Aorta (tissue), 5 donors: ENCODE measurements around the gene TRIM14. TPM values are rescaled to one million over a fixed set of nuclear protein-coding genes. Genes with fewer than 3 reads are reported as not detected.

Source experiments
- ATAC-seq: fragments of 200-7000 bp; cut with Tn5 transposase; one replicate; pipeline ENCODE4 v1.9.1; 2022; ENCODE audit warnings: moderate library complexity; ENCODE audit not compliant: low FRiP score
- DNase-seq, 2 donors: peaks; one replicate each; pipeline ENCODE4 v3.0.0-alpha.2; 2020
- H3K27ac ChIP-seq, 2 donors: one replicate each; pipeline ENCODE4 v1.5.1; 2013; ENCODE audit warnings: low read length in 2 of 2, mild to moderate bottlenecking in 2 of 2, moderate library complexity in 2 of 2, control low read depth in 1 of 2, inconsistent platforms in 1 of 2, low read depth in 1 of 2
- H3K27me3 ChIP-seq, 2 donors: one replicate each; pipeline ENCODE4 v1.6.1; 2013; ENCODE audit warnings: control low read depth in 1 of 2, low read length in 1 of 2, mild to moderate bottlenecking in 1 of 2, moderate library complexity in 1 of 2; ENCODE audit not compliant: insufficient read depth in 2 of 2, control insufficient read depth in 1 of 2
- H3K36me3 ChIP-seq, 2 donors: one replicate each; pipeline ENCODE4 v1.6.1; 2013; ENCODE audit warnings: control low read depth in 1 of 2, low read length in 1 of 2, mild to moderate bottlenecking in 1 of 2; ENCODE audit not compliant: insufficient read depth in 2 of 2, control insufficient read depth in 1 of 2
- H3K4me1 ChIP-seq, 2 donors: one replicate each; pipeline ENCODE4 v1.6.1; 2013; ENCODE audit warnings: low read length in 2 of 2, control low read depth in 1 of 2, mild to moderate bottlenecking in 1 of 2, moderate library complexity in 1 of 2; ENCODE audit not compliant: insufficient read depth in 2 of 2, control insufficient read depth in 1 of 2
- H3K4me3 ChIP-seq, 2 donors: one replicate each; pipeline ENCODE4 v1.5.1; 2013; ENCODE audit warnings: low read length in 2 of 2, control low read depth in 1 of 2, mild to moderate bottlenecking in 1 of 2
- H3K9me3 ChIP-seq: one replicate; pipeline ENCODE4 v1.6.1; 2013; ENCODE audit warnings: mild to moderate bottlenecking, low read length; ENCODE audit not compliant: control insufficient read depth
- WGBS, 2 donors: extraction: QIAGEN DNeasy Blood & Tissue Kit; methylation state at CpG; one replicate each; pipeline ENCODE4 v1.1.7; 2013; 5-methylcytosine and 5-hydroxymethylcytosine counted together
- intact Hi-C, 2 donors: fragments of 100-400 bp; cut with DNase I; formaldehyde crosslinking; loops; one replicate each; pipeline versions ENCODE4 v1.14.2 to v1.15.0; 2022
- polyA plus RNA-seq, 2 donors: library from polyadenylated mRNA; stranded (reverse); fragments of 200-250 nt; gene quantifications; one replicate each; pipeline ENCODE4 v1.2.3, GENCODE V29; 2013
- total RNA-seq, 2 donors: library from RNA; stranded (reverse); fragmentation: NEBNext Ultra II Directional; extraction: Animal tissue kit (Norgen Biotek cat#: 25700); gene quantifications; one replicate each; pipeline ENCODE4 v1.2.1, GENCODE V29; 2021
- donor health status: healthy with polysubstance abuse.
- donor health status: Bipolar disorder and iron deficiency.
- donor health status: DM: no; HTN: no; CAD: no.
- donor health status: DM: no; HTN: no; CAD: no.
- donor health status: DM: yes; HTN: yes; CAD: no.

TRIM14 gene
- total and polyA plus RNA-seq, 4 donors = 1.5 to 17.6 (median 7.1) TPM

DNA sequence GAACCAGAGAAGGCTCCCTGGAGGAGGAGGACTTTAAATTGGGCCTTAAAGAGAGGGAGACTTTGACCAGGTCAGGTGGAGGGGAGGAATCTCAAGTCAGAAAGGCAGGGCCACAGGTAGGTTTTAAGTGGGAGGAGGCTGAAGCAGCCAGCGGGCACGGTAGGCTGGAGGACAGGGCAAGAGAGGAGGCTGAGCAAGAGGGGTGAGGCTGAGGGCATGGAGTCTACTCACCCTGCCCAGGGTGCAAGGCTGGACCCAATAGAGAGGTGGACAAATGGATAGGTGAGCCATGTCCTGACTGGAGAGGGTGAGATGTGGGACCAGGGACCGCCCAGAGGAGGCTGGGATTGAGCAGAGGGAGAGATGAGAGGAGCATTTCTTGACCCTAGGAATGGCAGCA is 25.6 kb upstream of the TRIM14 start:
- Histone ChIP-seq H3K27me3 (no peaks in the 10 kb centered on the region), H3K9me3 (no peaks in the 10 kb centered on the region), H3K36me3 (no peaks in the 10 kb centered on the region), H3K4me3 (no peak overlapping the region), H3K4me1 (no peaks in the 10 kb centered on the region), H3K27ac (no peak overlapping the region)
- ATAC-seq = no peak
- 79 to 94% methylated on average over 3 of the region's 3 CpGs for WGBS, 2 donors
- no peak for DNase-seq
- intact Hi-C loops = no loop called here

- WGBS, 2 donors = 85 to 89% methylated on average over 4 of the region's 4 CpGs
- no peaks in the 10 kb centered on the region for H3K4me1 ChIP-seq
- H3K9me3 ChIP-seq = no peaks in the 10 kb centered on the region
- ATAC-seq = no peak
- H3K27ac ChIP-seq = no peak overlapping the region
- intact Hi-C loops = no loop called here
- H3K27me3 ChIP-seq = no peaks in the 10 kb centered on the region
- no peak overlapping the region for H3K4me3 ChIP-seq
- no peak for DNase-seq
- H3K36me3 ChIP-seq = no peaks in the 10 kb centered on the region
Measured at GRCh38 chr9:98144076-98144475, 25.1 kb upstream of the TRIM14 start.

GRCh38 chr9:98142925-98143481 is 24.0 kb upstream of the TRIM14 start:
- Histone ChIP-seq H3K27me3 (no peaks in the 10 kb centered on the region), H3K4me3 (no peak overlapping the region), H3K36me3 (no peaks in the 10 kb centered on the region), H3K4me1 (no peaks in the 10 kb centered on the region), H3K9me3 (no peaks in the 10 kb centered on the region), H3K27ac (no peak overlapping the region)
- DNase-seq (no peak), ATAC-seq (peak; percentile 16)
- intact Hi-C loops = no loop called here
- WGBS, 2 donors = 81 to 82% methylated on average over 8 of the region's 8 CpGs

DNA sequence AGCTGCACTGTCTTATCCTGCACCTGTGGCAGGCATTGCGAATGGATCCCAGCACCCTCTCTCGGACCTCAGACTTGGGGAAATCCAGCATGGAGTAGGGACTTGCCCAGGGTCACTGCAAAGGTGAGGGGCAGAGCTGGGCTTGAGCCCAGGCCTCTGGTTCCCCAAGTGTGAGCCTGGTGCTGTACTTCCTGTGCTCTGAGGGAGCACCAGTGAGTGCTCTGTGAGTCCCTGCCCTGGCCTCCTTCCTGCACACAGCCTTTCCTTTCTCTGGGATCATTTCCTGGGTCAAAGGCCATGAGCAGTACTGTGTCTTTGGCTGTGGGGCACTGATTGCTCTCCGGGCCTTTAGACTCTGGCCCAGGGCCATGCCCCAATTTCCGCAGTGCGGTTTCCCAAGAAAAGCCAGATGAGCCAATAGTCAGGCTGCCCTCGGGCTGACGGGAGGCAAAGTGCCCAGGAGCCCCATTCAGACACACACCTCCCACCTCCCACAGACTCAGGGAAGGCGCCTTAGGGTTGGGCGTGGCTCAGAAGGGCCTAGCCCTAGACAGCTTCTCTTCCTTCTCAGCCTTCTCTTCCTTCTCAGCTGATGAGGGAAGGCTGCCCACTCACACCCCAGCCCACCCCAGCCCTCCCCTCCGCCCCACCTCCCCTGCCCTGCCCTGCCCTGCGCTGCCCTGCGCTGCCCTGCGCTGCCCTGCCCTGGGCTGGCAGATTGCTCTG is 23.3 kb upstream of the TRIM14 start:
- DNase-seq = no peak
- Histone ChIP-seq H3K27ac (no peak overlapping the region), H3K4me3 (no peak overlapping the region), H3K4me1 (no peaks in the 10 kb centered on the region), H3K9me3 (no peaks in the 10 kb centered on the region), H3K27me3 (no peaks in the 10 kb centered on the region), H3K36me3 (no peaks in the 10 kb centered on the region)
- 76 to 77% methylated on average over 13 of the region's 13 CpGs for WGBS, 2 donors
- intact Hi-C loops = no loop called here
- peak; percentile 27 for ATAC-seq

DNA sequence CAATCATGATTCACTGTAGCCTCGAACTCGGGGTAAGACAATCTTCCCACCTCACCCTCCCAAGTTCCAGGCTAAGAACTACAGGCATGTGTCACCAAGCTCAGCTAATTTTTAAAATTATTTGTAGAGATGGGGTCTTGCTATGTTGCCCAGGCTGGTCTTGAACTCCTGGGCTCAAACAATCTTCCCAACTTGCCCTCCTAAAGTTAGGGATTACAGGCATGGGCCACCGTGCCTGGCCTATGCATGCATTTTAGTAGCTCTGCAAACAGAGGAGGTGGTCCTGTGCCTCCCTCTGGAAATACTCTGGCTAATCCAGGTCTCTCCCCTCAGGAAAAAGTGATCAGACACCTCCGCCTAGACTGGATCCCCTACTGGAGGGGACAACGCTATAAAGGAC is 21.5 kb upstream of the TRIM14 start:
- no peaks in the 10 kb centered on the region for H3K4me1 ChIP-seq
- DNase-seq = no peak

DNA sequence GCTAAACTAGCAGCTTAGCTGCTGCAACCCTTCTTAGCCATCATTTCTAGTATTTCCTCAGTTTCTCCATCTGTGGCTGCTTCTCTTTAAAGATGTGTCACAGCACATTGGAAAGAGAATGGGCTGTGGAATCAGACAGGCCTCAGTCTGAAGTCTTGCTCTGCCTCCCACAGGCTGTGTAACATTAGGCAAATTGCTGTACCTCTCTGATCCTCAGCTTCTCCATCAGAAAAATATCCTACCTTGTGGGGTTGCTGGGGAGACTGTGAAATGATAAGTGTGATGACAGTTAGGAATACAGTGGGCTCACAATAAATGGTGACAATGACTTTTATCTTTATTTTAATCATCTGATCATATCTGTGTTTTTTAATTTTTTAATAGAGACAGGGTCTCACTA is 17.5 kb upstream of the TRIM14 start:
- Histone ChIP-seq H3K9me3 (no peaks in the 10 kb centered on the region), H3K27ac (no peak overlapping the region), H3K4me3 (no peak overlapping the region), H3K36me3 (no peaks in the 10 kb centered on the region), H3K4me1 (no peaks in the 10 kb centered on the region), H3K27me3 (no peaks in the 10 kb centered on the region)
- DNase-seq (no peak), ATAC-seq (no peak)
- intact Hi-C loops = no loop called here

More for the DNA sequence above, 21.5 kb upstream of the TRIM14 start:
- intact Hi-C loops = no loop called here
- ATAC-seq = no peak
- Histone ChIP-seq H3K9me3 (no peaks in the 10 kb centered on the region), H3K27me3 (no peaks in the 10 kb centered on the region), H3K27ac (no peak overlapping the region), H3K36me3 (no peaks in the 10 kb centered on the region), H3K4me3 (no peak overlapping the region)
- 75 to 76% methylated on average over 5 of the region's 5 CpGs for WGBS, 2 donors

DNA sequence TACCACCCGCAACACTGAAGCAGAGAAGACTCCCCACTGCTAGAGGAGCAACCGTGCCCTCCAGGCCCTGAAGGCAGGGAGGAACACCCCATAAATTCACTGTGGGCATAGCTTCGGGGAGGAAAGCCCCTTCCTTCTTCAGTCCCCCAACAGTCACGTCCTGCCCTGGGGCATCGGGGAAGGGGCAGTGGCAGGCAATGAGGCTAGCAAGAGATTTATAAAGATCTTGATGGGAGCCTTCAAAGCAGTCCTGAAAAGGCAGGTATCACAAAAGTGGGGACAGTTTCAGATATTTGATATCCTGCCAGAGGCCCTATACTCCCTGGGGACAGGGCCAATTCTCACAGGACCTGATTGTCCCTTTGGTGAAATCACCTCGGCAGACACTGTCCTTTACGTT is 16.9 kb upstream of the TRIM14 start:
- no peaks in the 10 kb centered on the region for H3K9me3 ChIP-seq
- H3K27ac ChIP-seq = no peak overlapping the region
- no peak overlapping the region for H3K4me3 ChIP-seq
- H3K27me3 ChIP-seq = no peaks in the 10 kb centered on the region
- ATAC-seq = no peak
- intact Hi-C loops = no loop called here
- DNase-seq = no peak
- no peaks in the 10 kb centered on the region for H3K36me3 ChIP-seq
- 83 to 88% methylated on average over 7 of the region's 7 CpGs for WGBS, 2 donors
- no peaks in the 10 kb centered on the region for H3K4me1 ChIP-seq

DNA sequence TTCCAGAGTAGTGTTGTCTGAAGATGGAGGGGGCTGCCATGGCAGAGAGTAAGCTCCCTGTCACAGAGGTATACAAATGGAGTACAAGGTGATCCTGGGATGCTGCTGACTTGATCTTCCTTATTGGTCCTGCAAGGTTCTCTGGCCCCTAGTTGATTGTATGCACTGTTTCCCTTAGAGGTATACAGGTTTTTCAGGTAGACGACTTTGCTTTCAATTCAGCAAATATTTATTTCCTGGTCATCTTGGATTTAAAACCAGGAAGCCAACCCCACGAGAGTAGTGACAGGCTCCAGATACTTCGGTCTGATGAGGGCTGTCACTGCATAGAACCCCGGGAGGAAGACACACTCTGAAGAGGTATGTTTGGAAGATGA is 16.5 kb upstream of the TRIM14 start:
- ATAC-seq (no peak), DNase-seq (no peak)
- Histone ChIP-seq H3K27ac (no peak overlapping the region), H3K4me1 (no peaks in the 10 kb centered on the region), H3K27me3 (no peaks in the 10 kb centered on the region), H3K4me3 (no peak overlapping the region), H3K36me3 (no peaks in the 10 kb centered on the region), H3K9me3 (no peaks in the 10 kb centered on the region)
- intact Hi-C loops = no loop called here
- 82 to 85% methylated on average over 4 of the region's 4 CpGs for WGBS, 2 donors
